COLO829 (cell line): ENCODE data around the gene VTCN1.
A peak's percentile ranks its signal among the peaks of the same experiment; 100 is the strongest.

Source experiments
- DNase-seq: peaks from one replicate; pipeline ENCODE4 v3.0.0; 2012; ENCODE audit warnings: low spot score

The VTCN1 gene

DNA sequence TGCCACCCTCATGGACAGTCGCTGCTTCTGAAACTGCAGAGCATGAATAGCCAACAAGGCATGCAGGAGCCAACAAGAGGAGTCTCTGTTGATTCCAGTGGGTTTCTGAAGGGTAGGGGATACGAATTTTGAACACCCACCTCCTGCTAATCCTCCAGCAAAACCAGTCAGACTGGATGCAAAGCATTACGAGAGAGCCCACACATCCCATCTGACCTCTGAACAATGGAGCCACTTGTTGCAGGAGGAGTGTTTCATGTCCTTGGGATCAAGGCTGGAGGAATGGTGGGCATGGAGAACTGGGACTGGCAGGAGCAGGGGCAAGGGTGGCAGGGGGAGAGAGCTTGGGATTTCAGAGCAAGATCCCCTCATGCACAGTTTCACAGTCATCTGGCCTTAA, 1.6 kb downstream of the VTCN1 start:
- peak; percentile 17 for DNase-seq

DNA sequence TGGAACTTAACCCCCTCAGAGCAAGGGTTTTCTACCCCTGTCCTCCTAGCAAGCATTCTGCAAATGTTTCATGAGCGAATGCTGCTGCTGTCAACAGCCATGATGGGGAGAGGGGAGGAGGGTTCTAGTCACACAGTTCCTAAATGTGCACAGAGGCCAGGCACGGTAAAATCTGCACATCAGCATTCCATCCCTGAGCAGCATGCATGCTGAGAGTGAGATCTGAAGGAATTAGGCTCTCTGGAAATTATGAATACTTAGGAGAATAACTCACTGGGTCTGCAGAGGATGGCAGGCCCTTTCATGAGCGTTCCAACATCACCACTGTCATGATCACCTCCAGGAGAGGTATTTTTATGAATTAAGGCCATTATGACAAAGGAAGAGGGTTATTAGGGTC, 2.1 kb downstream of the VTCN1 start:
- DNase-seq, result no peak

DNA sequence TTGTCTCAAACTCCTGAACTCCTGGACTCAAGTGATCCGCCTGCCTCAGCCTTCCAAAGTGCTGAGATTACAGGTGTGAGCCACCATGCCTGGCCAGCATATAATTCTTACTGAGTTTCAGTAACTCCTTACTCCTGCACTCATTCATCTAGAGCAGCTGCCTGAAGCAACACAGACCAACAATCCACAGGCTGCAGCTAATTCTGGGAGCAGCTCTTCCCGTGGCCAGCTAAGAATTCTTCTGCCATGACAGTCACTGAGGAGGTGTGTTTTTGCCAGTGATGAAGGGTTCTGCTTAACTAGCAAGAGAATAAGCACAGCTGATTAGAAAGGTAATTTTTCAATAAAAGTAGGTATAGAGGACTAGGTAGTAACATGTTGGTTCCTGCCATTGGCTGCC, 5.4 kb downstream of the VTCN1 start:
- DNase-seq, result no peak

DNA sequence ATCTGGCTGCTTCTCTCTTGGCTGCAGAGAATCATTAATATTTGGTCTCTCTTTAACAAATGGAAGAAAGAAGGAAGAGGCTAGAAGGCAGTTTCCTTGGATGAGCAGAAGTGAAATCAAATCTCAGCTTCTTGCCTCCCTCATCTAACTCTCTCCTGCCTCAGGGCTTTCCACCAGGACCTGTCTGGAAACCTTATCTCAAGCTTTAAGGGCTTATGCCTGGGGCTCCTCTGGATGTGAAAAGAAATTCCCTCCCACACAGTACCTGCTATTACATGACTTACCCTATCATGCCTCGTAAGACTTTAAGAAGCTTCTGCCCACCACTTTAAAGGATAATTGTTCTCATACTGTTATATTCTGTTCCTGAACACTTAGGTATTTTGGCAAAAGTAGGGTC, 8.9 kb downstream of the VTCN1 start:
- DNase-seq, result no peak

DNA sequence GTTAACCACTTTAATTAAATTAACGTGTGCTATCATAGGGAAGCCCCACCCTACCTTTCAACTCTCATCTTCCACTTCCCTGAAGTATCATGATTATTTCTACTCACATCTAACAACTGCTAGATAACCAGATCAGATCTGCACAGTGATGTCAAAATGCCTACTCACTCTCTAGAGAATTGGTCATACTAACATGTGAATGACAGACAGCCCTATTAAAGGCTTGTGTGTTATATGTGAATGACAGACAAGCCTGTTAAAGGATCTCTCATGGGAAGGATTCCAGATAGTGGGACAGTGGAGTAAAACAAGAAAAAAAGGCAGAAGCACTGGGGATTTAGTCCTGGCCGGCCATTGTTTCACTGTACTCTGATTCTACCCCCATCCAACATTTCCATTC, 12.6 kb downstream of the VTCN1 start:
- no peak for DNase-seq

DNA sequence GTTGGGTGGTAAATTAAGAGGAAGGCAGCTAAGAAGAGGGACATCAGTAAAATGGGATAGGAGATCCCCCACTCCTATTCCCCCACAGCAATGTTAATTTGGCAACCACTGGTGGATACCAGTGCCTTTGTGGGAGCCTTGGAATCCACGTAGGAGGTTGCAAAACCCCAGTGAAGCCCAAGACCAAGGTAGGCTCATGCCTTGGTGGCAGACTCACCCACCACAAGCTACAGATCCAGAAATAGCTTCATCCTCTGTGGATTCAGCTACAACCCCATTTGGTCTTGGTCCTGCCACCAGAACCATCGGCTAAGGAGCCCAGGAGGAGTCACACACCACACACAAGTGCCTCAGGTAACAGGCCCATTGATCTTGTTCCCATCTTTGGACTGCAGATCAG, 21.0 kb downstream of the VTCN1 start:
- DNase-seq, result no peak

DNA sequence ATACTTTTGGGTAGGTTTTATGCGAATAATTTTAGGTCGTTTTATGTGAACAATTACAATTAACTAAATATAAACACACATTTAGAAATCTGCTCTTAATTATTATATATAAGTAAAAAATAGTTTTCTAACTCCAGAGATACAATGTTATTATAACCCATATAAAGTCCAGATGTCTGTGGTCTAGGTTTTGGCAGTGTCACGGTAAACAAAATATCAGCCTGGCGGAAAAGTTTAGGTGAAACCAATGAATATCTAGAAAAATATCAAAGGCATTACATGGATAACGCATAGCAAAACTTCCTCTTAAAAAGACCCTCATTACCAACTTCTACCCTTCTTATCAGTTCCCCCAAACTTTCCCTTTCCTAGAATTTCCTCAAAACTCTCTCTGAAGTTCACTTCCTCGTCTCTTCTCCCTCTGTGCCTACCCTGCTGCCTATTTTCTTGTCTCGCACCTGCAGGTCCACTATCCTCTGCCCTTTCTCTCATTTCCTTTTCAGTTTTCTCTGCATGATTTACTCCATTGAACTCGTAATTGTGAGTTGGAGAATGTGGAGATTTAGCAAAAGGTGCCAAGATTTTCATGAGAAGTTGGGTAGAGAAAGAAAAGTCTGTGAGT, 21.8 kb downstream of the VTCN1 start:
- no peak for DNase-seq

DNA sequence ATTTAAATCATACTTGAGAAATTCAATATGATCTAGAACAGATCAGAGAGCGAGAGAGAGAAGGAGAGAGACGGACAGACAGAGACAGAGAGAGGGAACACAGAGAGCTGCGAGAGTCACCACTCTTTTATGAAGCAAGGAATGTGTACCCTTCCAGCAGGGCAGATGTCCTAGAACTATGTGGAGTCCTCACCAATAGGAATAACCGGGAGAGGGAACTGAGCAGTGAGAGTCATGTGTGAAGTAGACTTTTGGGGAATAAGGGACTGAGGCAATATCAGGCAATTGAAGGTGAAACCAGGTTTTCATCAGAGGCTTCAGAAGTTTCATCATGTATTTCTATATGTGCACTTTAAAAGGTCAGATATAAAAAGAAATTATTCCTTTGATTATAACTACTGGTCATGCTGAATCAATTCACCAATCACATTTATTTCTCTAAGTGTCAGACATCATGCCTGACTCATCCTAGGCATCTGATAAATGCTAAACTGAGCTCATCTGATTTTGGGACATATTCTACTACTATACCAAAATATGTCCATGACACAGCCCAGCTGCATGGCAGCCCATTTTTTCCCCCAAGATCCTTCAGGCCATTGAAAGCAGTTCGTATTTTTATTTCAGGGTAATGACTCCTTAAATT, 22.4 kb downstream of the VTCN1 start:
- no peak for DNase-seq

DNA sequence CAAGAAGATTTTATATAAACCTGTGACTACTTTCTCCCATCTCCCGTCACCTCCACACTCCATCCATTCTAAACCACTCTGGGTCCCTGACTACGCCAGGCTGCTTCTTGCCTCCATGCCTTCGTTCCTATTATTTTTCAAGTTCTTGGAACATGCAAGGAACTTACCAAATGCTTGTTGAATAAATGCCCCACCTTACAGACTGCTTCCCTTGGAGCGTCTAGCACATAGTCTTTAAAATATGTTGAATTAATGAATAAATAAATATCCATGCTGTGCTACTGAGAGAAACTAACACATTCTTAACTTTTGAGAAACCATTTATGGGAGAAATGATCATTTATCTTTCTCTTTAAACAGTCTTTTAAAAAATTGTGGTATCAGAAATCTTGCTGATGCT, 27.6 kb downstream of the VTCN1 start:
- no peak for DNase-seq

DNA sequence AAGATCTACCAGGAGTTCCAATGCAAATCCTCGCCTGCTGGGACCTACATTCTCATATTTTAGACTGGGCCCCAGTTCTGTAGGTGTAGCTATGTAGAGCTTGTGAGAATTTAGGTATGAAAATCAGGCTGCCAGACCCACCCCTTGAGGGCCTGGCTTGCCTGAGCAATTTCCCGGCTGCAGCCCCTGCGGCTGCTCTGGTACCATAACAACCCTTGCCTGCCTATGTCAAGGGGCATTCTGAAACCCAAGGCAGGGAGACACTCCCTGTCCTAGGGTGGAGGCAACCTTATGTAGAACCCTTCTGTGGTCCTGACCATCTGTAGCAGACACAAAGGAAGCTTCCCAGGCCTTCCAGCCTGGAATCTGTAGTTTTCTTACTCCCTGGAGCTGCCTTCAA, 28.4 kb downstream of the VTCN1 start:
- no peak for DNase-seq

DNA sequence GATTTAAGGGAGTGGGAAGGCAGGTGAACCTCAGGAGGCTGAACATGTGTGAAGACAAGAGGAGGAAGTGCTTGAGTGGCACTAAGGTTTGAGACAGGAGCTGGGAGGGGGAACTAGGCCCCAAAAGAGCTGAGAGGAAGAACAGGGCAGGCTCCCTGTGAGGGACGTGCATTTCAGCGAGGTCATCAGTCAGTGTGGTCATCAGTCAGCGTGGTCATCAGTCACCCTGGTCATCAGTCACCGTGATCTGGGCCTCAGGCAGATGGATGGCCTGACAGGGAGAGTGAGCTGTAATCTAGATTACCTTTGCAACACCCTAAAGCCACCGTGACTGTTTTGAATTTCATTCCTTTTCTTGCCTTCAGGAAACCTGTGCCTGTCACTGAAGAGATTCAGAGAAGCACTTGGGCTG, 29.1 kb downstream of the VTCN1 start:
- DNase-seq, result no peak

DNA sequence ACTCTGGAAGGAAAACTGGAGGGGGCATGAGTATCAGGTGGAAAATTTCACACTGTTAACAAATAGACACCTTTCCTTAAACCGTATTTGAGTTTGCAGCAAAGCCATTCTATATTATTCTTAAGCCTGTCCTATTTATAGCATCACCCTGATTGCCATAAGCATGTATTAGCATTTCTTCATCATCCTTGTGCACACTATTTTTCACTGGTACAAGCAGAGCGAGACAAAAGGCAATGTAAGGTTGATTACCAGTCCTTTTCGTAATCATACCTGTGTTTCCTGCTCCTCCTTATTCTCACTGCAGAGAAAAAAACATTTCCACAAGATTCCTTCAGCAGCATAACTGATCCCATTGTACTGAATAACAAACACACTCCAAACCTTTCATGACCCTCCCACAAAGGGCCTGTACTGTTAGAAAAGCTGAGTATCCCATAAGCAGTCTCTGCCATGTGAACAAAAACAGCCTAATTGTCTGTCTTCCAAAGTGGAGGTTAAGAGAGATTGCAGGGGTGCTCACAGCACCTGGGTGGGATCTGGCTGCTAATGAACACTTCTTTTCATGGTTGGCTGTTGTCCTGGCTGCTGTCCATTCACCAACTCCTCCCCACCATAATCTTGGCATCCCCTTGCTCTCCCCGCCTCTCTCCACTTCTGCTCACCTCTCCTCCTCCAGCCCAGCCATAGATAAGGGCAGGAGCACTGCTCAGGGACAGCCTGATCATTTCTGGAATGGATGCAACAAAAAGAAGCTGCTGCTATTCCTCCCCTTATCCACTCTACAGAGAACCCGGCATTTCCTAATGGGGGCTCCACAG, 30.4 kb downstream of the VTCN1 start:
- peak; percentile 30 for DNase-seq

DNA sequence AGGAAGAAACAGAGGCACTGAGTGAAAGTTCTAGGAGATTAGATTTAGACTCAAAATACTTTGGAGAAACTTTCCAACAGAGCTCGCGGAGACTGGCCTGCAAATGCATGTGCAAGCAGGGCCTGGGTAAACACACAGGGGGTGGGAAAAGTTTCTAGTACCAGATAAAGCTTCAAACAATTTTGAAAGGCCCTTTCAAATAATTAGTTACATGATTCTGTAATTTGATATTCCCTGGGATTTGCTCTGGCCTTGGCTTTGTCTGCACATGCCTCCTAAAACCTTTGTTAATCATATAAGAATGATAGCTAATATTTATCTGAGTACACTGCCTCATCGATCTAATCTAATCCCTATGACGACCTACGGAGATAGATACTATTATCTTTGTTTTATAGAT, 31.3 kb downstream of the VTCN1 start:
- no peak for DNase-seq

DNA sequence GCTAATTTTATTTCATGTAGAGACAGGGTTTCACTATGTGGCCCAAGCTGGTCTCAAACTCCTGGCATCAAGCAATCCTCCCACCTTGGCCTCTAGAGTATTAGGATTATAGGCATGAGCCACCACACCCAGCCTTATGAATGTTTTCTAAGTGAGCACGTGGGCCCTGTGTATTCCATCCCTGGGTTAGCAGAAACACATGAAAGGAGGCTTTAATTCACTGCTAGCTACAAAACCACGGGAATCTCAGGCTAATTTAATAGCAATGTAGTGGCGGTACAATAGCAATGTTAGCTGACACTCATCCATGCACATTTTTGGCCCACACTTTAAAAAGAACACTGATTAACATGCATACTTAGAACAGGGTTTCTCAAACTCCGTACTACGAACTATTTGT, 32.0 kb downstream of the VTCN1 start:
- no peak for DNase-seq

DNA sequence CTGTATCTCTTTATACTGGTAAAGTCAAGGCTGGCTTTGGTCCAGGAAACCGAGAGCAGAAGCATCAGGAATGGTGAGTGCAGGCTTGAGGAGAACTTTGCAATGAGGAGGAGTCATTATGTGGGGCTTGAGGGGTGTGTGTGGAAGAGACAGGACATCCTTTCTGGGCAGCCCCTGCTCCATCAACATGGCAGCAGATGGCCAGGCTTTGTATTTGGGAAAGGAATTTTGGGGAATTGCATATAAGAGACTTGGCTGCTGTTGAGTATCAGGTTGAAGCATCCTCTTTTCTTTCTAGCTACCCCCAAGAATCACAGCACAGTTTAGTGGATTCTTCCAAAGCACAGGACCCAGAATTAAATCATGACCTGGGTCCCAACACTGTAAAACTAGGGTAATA, 33.4 kb downstream of the VTCN1 start:
- no peak for DNase-seq

DNA sequence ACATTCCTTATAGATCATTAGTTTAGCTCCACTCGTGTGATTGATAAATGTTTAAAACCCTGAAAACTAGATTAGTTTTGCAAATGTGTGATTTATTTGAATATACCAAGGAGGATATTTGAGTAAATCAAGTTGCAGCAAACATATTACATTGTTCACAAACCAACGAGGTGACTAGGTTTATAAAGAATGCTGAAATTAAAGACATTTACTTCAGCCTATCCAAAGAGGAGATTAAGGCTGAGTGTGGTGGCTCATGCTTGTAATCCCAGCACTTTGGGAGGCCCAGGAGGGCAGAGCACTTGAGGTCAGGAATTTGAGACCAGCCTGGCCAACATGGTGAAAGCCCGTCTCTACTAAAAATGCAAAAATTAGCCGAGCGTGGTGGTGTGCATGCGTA, 34.1 kb downstream of the VTCN1 start:
- DNase-seq, result no peak

DNA sequence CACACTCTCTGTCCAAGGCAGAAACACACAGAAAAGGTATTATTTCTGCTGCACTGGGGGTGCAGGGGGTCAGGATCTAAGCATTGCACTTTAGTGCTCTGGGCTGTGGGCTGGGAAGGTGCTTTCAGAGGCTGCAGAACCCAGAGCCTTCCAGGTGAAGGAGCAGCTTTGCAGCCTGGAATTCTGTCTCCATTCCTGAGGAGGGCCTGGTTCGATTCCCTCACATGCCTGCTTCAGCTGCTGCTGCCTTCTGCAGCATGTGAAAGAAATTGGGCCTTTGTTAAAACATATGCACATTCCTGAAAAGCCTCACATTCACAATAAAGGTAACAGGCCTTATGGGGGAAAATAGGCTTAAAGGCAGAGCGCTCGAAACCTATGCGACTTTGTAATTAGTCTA, 35.9 kb downstream of the VTCN1 start:
- no peak for DNase-seq

DNA sequence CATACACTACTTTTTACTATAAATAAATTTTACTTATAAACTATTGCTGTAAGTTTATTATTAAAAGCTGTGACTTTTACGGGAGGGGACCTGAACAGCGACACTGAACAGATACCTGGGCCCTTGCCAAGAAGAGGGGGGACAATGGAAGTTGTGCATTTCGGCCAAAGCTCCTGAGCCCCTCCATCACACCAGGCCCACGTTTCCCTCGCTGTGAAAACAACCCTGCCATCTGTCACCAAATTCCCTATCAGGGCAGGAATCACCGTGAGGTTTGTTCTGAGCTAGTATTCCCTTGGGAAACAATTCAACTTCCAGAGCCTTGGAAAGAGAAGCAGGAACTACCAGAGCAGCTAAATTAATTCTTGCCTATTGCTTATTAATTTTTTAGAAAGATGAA, 37.0 kb downstream of the VTCN1 start:
- no peak for DNase-seq

DNA sequence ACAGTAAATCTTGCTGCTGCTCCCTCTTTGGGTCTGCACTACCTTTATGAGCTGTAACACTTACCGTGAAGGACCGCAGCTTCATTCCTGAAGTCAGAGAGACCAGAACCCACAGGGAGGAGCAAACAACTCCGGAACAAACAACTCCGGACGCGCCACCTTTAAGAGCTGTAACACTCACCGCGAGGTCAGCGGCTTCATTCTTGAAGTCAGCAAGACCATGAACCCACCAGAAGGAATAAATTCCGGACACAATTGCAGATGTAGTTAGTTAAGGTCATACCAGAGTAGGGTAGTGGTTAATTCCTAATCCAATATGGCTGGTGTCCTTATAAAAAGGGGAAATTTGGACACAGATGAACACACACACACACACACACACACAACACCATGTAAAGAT, 37.7 kb downstream of the VTCN1 start:
- no peak for DNase-seq

DNA sequence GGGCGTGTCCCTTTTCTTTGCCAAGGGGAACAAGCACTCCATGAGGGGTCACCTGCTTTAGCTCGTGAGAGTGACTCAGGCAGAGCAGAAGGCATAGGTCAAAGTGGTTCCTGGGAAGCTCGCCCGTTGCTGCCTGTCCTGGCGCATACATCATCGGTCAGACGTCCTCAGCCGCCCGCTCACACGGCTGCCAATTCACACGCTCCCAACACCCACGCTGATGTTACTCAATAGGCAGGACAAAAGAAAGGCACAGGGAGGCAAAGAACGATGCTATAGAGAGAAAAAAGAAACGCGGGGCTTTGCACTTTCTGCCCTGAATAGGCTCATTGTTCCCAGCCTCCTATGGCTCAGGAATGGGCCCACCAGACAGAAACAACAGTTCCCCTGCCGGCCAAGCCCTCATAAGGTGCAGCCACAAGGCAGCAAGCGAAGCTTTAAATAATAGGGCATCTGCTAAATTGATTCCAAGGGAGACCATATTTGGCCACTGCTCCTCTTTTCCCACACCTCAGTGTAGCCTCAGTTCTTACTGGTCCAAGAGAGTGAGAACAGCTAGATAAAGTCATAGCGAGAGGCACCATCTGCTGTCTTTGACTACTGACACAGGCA, 38.7 kb downstream of the VTCN1 start:
- peak; percentile 83 for DNase-seq

DNA sequence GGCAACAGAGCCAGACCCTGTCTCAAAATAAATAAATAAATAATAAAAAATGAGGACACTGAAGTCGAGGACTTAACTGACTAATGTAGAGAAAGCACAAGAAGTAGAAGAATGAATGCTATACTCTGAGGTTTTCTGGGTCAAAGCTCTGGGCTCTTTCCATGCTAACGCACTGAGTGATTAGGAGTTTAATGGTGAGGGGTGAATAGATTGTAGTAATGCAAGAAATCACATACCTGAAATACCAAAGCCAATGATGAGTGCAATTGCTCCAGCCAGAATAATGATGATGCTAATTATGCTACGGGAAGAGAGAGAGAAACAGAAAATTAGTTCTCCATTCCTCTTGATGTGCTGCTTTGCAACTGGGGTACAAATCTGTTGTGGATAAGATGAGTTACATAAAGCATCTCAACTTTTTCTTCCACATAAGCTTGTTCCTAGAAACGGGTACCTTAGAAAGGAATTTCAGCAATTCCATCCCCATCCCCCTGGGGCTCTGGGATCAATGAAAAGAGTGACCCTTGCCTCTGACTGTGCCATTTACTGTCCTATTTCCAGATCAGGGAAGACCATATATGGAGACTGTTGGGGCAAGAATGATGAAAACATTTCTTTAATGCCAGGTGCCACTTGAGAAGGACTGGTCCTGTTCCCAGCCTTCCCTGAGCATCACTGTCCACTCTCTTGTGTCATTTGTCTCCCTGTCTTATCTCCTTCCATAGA, 40.7 kb downstream of the VTCN1 start:
- DNase-seq, result no peak

DNA sequence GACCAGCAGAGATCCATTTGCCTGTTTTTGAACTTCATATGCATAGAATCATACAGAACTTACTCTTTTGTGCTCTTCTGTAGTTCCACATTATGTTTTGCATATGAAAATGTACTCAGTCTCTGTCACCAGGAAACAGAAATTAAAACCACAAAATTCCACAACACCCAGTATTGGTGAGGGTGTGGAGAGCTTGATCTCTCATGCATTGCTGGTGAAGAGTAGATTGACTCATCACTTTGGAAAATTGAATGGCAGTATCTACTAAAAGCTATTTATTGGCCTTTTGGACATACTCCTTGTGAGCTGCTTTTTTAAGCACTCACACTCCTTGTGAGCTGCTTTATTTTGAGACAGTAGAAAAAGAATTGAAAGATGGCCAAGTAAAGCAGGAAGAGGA, 43.3 kb downstream of the VTCN1 start:
- DNase-seq, result no peak
